ENCODE results near the gene SLC27A6.

SLC27A6 gene

DNA sequence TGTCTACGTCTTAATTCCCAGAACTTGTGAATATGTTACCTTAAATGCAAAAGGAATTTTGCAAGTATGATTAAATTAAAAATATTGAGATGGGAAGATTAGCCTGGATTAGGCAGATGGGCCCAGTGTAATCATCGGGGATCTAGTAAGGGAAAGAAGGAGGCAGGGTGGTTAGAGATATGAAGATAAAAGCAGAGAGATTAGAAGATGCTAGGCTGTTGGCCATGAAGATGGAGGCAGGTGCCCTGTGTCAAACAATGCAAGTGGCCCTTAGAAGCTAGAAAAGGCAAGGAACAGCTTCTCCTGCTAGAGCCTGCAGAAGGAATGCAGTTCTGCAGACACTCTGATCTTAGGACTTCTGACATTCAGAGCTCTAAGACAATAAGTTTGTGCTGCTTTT lies 100.4 kb downstream of the SLC27A6 start:
- DNase-seq, result no peak

DNA sequence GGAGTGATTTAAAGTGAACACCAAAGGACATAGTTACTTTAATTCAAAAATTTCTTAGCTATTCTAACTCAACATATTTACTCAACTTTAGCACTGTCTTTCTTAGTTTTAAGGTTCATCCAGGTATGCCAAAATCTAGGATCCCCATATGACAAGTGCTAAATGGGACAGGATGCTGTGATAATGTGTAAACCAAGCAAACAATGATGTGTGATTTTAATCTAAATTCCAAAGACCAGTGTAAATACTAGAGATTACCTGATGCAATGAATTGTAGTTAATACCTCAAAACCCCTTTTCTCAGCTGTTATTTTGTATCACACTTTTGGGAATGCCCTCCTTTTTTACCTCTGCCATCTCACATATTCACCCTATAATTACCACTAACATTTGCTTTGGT lies 102.5 kb downstream of the SLC27A6 start:
- no peak for DNase-seq

DNA sequence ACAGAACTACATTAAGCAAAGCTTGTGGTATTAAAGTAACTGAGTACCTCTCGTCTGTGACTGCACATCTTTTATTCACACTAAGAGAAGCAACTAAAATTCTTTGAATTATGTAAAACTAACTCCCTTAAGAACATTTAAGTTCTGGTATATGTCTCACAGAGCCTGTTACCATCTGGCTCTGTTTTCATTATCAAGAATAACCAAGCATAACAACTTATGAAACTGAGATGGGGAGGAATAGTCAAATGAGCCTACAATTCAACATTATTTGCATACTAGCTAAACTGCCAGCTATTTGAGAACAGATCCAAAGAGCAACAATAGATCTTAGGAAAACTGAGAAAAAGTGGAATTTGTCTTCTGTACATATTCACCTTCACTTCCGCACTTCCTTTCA lies 104.0 kb downstream of the SLC27A6 start:
- DNase-seq, result no peak

DNA sequence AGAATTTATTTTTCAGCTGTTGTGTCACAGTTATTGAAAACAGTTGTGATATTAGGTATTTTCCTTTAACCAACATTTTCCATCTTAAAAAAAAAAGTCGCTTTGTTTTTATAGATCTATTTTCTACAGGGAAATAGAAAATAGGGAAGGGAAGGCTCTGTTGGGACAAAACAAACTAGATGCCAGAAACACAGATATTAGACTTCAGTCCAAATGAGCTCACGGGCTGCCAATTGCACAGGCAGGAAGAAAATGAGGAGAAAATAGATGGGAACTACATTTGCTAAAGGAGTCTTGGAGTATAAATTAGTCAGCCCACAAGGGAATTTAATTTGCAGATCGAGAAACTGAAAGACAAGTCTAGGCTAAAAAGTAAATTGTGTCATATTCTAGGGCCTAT lies 107.8 kb downstream of the SLC27A6 start:
- no peak for DNase-seq

DNA sequence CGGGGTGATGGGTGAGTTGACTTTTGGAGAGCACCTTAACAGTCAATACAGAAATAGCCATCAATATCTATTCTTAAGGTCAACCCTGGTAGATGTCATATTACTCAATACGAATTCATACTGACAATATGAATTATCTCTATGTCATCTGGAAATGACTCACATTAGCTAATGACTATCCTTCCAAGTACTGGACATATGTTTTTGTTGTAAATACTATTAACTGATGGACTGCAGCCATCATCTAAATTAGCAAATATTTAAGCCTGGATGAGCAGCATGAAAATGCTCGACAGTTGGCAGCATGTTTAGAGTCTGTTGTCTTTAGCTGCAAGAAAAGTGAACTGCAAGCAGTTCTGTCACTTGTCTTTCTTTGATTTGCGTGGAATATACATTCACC lies 109.6 kb downstream of the SLC27A6 start:
- no peak for DNase-seq

DNA sequence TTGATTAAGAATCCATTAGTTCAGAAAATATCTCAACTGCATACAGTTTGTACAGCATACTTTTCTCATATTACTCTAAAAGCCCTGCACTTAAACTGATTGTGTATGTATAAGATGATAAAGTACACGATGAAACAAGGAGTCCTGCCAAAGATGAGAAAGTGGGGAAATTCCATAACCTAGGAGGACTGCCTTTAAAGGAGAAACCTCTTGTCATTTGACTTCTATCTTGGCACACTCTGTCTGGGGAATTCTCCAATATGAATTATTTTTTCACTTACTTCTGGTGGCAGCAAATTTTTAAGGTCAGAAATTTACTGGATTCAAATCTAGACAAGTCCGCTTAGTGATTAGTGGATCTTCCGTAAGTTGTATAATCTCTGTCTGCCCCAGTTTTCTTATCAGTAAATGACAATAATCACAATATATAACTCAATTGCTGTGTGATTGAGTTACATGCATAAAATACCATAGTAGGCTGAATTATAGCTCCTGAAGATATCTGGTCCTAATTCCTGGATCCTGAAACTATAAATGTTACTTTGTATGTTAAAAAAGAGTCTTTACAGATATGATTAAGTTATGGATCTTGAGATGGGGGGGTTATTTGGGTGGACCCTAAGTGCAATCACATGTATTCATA lies 112.3 kb downstream of the SLC27A6 start:
- DNase-seq, result no peak

DNA sequence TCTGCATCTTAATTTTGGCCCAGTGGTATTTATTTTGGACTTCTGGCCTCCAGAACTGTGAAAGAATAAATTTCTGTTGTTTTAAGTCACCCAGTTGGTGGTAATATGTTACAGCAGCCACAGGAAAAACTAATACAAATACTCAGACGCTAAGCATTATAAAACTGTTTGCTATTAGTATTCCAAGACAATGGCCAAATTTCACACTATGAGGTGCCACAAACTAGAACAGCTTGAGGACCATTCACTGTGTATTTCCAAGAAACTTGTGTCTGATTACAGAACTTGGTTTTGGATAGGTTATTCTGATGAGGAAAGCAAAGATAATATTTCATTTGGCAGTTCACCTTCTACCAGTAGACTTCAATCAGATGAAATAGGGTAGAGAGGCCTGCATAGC lies 113.0 kb downstream of the SLC27A6 start:
- DNase-seq, result no peak

DNA sequence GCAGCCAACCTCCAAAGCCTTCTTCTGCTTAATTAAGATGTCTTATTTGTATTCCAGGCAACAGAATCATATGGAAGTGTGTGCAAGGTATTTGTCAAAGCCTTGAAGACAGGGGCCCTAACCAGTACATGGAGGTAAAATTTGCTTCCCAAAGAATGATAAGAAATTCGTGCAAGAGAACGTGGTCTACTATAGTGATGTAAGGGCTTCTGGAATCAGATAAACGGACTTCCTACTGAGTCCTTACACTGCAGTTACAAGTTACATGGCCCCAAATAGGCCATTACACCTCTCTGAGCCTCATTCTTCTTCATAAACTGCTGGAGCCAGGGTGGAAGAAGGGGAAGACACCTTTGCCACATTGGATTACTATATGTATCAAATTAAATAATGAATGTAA lies 113.4 kb downstream of the SLC27A6 start:
- no peak for DNase-seq

DNA sequence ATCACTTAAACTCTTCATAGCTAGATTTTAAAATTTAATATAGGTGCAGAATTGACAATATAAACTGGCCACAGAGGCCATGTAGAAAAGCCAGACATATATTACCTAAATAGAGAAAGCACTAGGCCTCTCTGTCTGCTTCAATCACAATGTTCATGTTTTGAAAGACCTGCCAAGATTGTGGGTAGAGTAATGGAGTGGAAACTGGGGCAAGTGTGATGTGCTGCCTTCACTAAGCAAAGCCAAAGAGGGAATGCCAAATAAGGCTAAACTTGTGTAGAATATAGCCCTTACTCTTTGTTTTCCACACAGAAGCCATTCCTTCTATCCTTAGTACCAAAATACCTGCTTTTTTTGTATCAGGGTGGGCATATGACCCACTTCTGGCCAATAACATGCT lies 114.2 kb downstream of the SLC27A6 start:
- DNase-seq, result no peak

DNA sequence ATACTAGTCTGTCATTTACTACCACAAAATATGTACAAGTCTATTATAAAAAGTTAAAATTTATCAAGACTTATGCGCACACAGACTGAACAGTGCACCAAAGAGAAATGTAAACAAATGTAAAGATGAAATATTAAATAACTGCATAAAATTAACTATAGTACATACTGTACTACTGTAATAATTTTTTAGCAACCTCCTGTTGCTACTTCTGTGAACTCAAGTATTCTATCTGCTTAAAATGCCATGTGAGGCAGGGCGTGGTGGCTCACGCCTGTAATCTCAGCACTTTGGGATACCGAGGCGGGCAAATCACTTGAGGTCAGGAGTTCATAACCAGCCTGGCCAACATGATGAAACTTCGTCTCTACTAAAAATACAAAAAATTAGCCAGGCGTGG lies 115.5 kb downstream of the SLC27A6 start:
- no peak for DNase-seq

DNA sequence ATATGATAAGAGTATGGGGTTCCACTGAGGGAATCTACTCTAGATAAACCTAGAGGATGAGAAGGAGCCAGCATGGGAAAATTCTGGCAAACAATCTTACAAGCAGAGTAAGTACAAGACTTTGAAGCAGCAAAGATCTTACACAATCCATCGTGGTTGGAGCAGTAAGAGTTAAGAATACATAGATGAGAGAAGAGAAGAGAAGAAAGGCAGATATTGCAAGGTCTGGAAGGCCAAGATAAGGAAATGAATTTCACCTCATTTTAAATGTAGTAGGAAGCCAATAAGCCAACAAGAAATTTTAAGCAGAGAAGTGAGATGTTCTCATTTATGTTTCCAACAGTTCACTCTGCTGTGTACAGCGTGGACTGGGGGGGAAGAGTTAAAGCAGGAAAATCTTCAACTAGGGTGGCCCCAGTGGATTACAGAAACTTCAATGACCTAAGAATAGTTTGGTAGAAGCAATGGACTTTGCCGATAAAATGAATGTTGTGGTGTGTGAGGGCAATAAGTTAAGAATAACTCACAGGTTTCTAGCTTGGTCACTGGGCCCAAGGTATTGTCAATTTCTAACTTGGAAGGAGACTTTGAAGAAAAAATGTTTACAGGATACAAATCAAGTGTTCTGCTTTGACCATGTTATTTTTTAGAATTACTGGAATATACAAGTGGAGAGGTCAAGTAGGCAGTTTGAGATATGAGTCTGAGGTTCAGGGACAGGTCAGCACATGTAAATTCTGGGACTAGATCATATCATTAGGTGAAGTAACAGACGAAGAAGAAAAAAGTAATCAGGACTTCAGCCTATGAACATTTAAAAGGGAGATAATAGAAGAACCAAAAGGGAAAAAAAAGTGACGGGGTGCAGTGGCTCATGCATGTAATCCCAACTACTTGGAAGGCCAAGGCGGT lies 117.2 kb downstream of the SLC27A6 start:
- DNase-seq, result peak; percentile 84
